Endothelial cell of umbilical vein (primary cell): ENCODE measurements around the gene SLC8A1. TPM values are rescaled to one million over a fixed set of nuclear protein-coding genes. Genes with fewer than 3 reads are reported as not detected.

Source experiments
- BruUV-seq: library from RNA; stranded (reverse); fragments of 400-500 nt; replicated peaks from 2 replicates; lab custom pipeline; 2021; lab: Mats Ljungman, UMichigan
- CTCF ChIA-PET: fragments of 300-600, 350-600 bp; sonication (Branson Sonifier 250); formaldehyde crosslinking; loops from one replicate; lab custom pipeline; 2021; ENCODE audit warnings: antibody characterized with exemption, inconsistent platforms; lab: Charles Lee
- POLR2A ChIA-PET: fragments of 300-600, 350-600 bp; sonication (Branson Sonifier 250); formaldehyde crosslinking; loops from one replicate; lab custom pipeline; 2021; ENCODE audit warnings: antibody characterized with exemption, inconsistent platforms; lab: Charles Lee
- DNase-seq: peaks from one replicate; pipeline ENCODE4 v3.0.0-alpha.2; 2011; ENCODE audit warnings: low read depth, low spot score
- FAIRE-seq: peaks from 2 replicates; lab custom pipeline; 2011; peaks lifted over from hg19 to GRCh38; lab: Jason Lieb, UNC
- H2AFZ ChIP-seq: 2 replicates; pipeline ENCODE4 v1.6.0; 2012; ENCODE audit warnings: low read depth, low read length, control low read depth, inconsistent platforms
- H3K27ac ChIP-seq: 2 replicates; pipeline ENCODE4 v1.5.1; 2011; ENCODE audit warnings: low read depth, mild to moderate bottlenecking, control low read depth, low read length, moderate library complexity; ENCODE audit not compliant: insufficient read depth
- H3K27me3 ChIP-seq, 2 experiments: 2 replicates each; pipeline versions ENCODE4 v1.6.0 to v1.6.1; 2011; ENCODE audit warnings: low read length in 2 of 2, mixed read lengths in 1 of 2; ENCODE audit not compliant: control insufficient read depth in 2 of 2, insufficient read depth in 2 of 2
- H3K36me3 ChIP-seq, 2 experiments: 2 replicates in 1 of 2; 3 replicates in 1 of 2; pipeline ENCODE4 v1.5.1; 2011; ENCODE audit warnings: low read length in 2 of 2, mild to moderate bottlenecking in 1 of 2, moderate library complexity in 1 of 2; ENCODE audit not compliant: control insufficient read depth in 2 of 2, insufficient read depth in 2 of 2; ENCODE audit errors: extremely low read depth in 1 of 2
- H3K4me1 ChIP-seq: 3 replicates; pipeline ENCODE4 v1.5.1; 2011; ENCODE audit warnings: mild to moderate bottlenecking, low read length; ENCODE audit not compliant: control insufficient read depth, insufficient read depth; ENCODE audit errors: extremely low read depth
- H3K4me2 ChIP-seq: 2 replicates; pipeline ENCODE4 v1.6.1; 2011; ENCODE audit warnings: low read length, control low read depth, mixed read lengths; ENCODE audit not compliant: insufficient read depth
- H3K4me3 ChIP-seq, 3 experiments: fragments of 200-600 bp in 1 of 3; sonication (generic), shearing (Covaris generic) in 1 of 3; replicated peaks in 1 of 3; 2 replicates each; pipeline ENCODE4 v1.5.1; 2011 to 2016; ENCODE audit warnings: control low read depth in 3 of 3, low read length in 3 of 3, mild to moderate bottlenecking in 2 of 3, inconsistent platforms in 1 of 3, low read depth in 1 of 3, moderate library complexity in 1 of 3; ENCODE audit not compliant: insufficient read depth in 1 of 3
- H3K79me2 ChIP-seq: 2 replicates; pipeline ENCODE4 v1.6.0; 2012; ENCODE audit warnings: low read length, inconsistent platforms; ENCODE audit not compliant: control insufficient read depth, insufficient read depth
- H3K9ac ChIP-seq: replicated peaks from 2 replicates; pipeline ENCODE3; 2011; ENCODE audit warnings: low read length, control low read depth; ENCODE audit not compliant: insufficient read depth; ENCODE audit errors: extremely low read depth
- H3K9me1 ChIP-seq: replicated peaks from 3 replicates; pipeline ENCODE4 v1.6.0; 2011; ENCODE audit warnings: mild to moderate bottlenecking, low read length; ENCODE audit not compliant: control insufficient read depth, insufficient read depth; ENCODE audit errors: extremely low read depth
- H3K9me3 ChIP-seq: replicated peaks from 2 replicates; pipeline ENCODE4 v1.5.1; 2012; ENCODE audit warnings: low read length, inconsistent platforms; ENCODE audit not compliant: control insufficient read depth, insufficient read depth
- H4K20me1 ChIP-seq: replicated peaks from 2 replicates; pipeline ENCODE3; 2011; ENCODE audit warnings: mild to moderate bottlenecking, low read length; ENCODE audit not compliant: control insufficient read depth, insufficient read depth; ENCODE audit errors: extremely low read depth
- CTCF ChIP-seq, 2 donors: IDR thresholded peaks; 1 replicate in 1 of 2; 2 replicates in 1 of 2; pipeline ENCODE4 v1.5.1; 2011; ENCODE audit warnings: low read length in 2 of 2, mild to moderate bottlenecking in 2 of 2, moderate library complexity in 2 of 2, control low read depth in 1 of 2, inconsistent platforms in 1 of 2, low read depth in 1 of 2; ENCODE audit not compliant: insufficient read depth in 1 of 2; ENCODE audit errors: extremely low read depth in 1 of 2
- EZH2 ChIP-seq: IDR thresholded peaks from 2 replicates; pipeline ENCODE4 v1.6.1; 2012; ENCODE audit warnings: borderline replicate concordance, low read depth, mild to moderate bottlenecking, moderate library complexity, low read length, inconsistent platforms; ENCODE audit not compliant: severe bottlenecking
- FOS ChIP-seq: IDR thresholded peaks from 2 replicates; pipeline ENCODE4 v1.6.1; 2011; ENCODE audit warnings: mild to moderate bottlenecking, low read length, moderate library complexity, borderline replicate concordance; ENCODE audit not compliant: insufficient read depth
- GATA2 ChIP-seq: IDR thresholded peaks from 2 replicates; pipeline ENCODE4 v1.7.0; 2011; ENCODE audit warnings: low read depth, mild to moderate bottlenecking, moderate library complexity, mixed read lengths, low read length; ENCODE audit not compliant: insufficient read length, insufficient read depth
- JUN ChIP-seq: IDR thresholded peaks from 2 replicates; pipeline ENCODE4 v1.6.1; 2011; ENCODE audit warnings: borderline replicate concordance, low read depth; ENCODE audit not compliant: insufficient read length, insufficient read depth
- MAX ChIP-seq: IDR thresholded peaks from 2 replicates; pipeline ENCODE4 v1.6.1; 2011; ENCODE audit not compliant: insufficient read depth, insufficient read length
- MYC ChIP-seq: IDR thresholded peaks from one replicate; pipeline ENCODE4 v1.6.1; 2011; ENCODE audit warnings: mild to moderate bottlenecking, low read depth, low read length
- POLR2A ChIP-seq: IDR thresholded peaks from 2 replicates; pipeline ENCODE4 v1.6.1; 2012; ENCODE audit warnings: low read depth, mild to moderate bottlenecking, control low read depth, low read length
- POLR2AphosphoS5 ChIP-seq: IDR thresholded peaks from 2 replicates; pipeline ENCODE4 v1.6.1; 2012; ENCODE audit warnings: low read depth, mild to moderate bottlenecking, control low read depth, low read length, moderate library complexity; ENCODE audit not compliant: insufficient read depth
- dilution Hi-C: fragments of 300-500 bp; cut with MboI; formaldehyde crosslinking; loops from one replicate; pipeline ENCODE4 v1.15.0; 2019; ENCODE audit warnings: low sequenced_read_pairs; ENCODE audit not compliant: extremely low pct_ligation_motif_present
- intact Hi-C: fragments of 100-400 bp; cut with micrococcal nuclease; formaldehyde crosslinking; loops from one replicate; pipeline ENCODE4 v1.10.0; 2022
- polyA plus RNA-seq, 4 experiments: library from polyadenylated mRNA; depleted of rRNA in 3 of 4; stranded (reverse) in 3 of 4; unstranded in 1 of 4; fragments of >200 nt; gene quantifications; 2 replicates each; pipeline versions ENCODE4 v1.2.1 to v1.2.3, GENCODE V29; 2011 to 2012; ENCODE audit warnings: missing spikeins in 1 of 4
- total RNA-seq: library from RNA; stranded (reverse); gene quantifications from 2 replicates; pipeline ENCODE4 v1.2.3, GENCODE V29; 2021

SLC8A1 gene
- total and polyA plus RNA-seq, 2 donors (not counting 3 experiments of a cell fraction or from before 2014, with no cell fraction given): 0.19 to 1.8 TPM

- Histone ChIP-seq H3K9me3 (no peaks in the 10 kb centered on the region), H3K4me1 (peaks cover 24% of the 10 kb centered on the region), H3K4me3 (no peak overlapping the region), H2AFZ (no peak overlapping the region), H3K27ac (peak overlapping the region; percentile 10), H3K4me2 (peak overlapping the region; percentile 21), H3K79me2 (no peaks in the 10 kb centered on the region), H3K27me3 (no peaks in the 10 kb centered on the region), H4K20me1 (no peaks in the 10 kb centered on the region), H3K9ac (no peak overlapping the region), H3K36me3 (no peaks in the 10 kb centered on the region), H3K9me1 (no peaks in the 10 kb centered on the region)
- FAIRE-seq (peak; percentile 75), DNase-seq (peak; percentile 95)
- TF ChIP-seq POLR2AphosphoS5 (no peak), MAX (no peak), JUN (peak; percentile 73), POLR2A (no peak), GATA2 (peak; percentile 57), FOS (peak; percentile 70), CTCF (IDR thresholded peaks at IDR 0.05; ENCODE audit: extremely low read depth in 1 of 2, insufficient read depth in 1 of 2, low read depth in 1 of 2, low read length in 2 of 2) (no peak), MYC (no peak), EZH2 (no peak)
- BruUV-seq: no TSS peak
- intact Hi-C loops (loop anchor here (1.0 kb wide), 3 partner anchors 70 to 179 kb away; no protein-coding TSS in a partner anchor), dilution Hi-C loops (no loop called here)
- ChIA-PET POLR2A (interaction anchor here (0.6 kb wide), 1 partner anchor 69 kb away, joined by 3 read pairs; no protein-coding TSS in a partner anchor), CTCF (interaction anchor here (0.6 to 2.5 kb wide), 10 partner anchors 9 to 421 kb away, joined by 3 to 11 read pairs (median 4); no protein-coding TSS in a partner anchor)
Measured at GRCh38 chr2:40332191-40332826, 119.6 kb downstream of the SLC8A1 start.
